OCI-LY1 (cell line): ENCODE results near the gene UGCG.

ENCODE experiments used
- CTCF ChIP-seq: fragments of 200-600 bp; sonication (generic), shearing (Covaris generic); IDR thresholded peaks from 2 replicates; pipeline ENCODE4 v1.5.1; 2017; ENCODE audit warnings: mild to moderate bottlenecking, antibody characterized with exemption, low read length, moderate library complexity, mixed read lengths
- EZH2 ChIP-seq: fragments of 200-600 bp; sonication (generic), shearing (Covaris generic); IDR thresholded peaks from 2 replicates; pipeline ENCODE4 v1.8.0; 2017; ENCODE audit warnings: borderline replicate concordance, mixed run types, mild to moderate bottlenecking, antibody characterized with exemption, low read length, moderate library complexity, mixed read lengths

- TF ChIP-seq CTCF (no peak), EZH2 (no peak)
Measured at GRCh38 chr9:111978616-111979015, 82.0 kb downstream of the UGCG start.
